Measurements from ENCODE around the gene TOR1AIP1. TPM values are rescaled to one million over a fixed set of nuclear protein-coding genes. Genes with fewer than 3 reads are reported as not detected.
A peak's percentile ranks its signal among the peaks of the same experiment; 100 is the strongest.
"Not testable (repeated sequence)": the region's sequence is repeated elsewhere in the genome, so short reads cannot be mapped to it uniquely, and the experiment has no call there.

Gene TOR1AIP1
- total and polyA plus RNA-seq, 10 donors = 16.2 to 71.3 (median 55.3) TPM

DNA sequence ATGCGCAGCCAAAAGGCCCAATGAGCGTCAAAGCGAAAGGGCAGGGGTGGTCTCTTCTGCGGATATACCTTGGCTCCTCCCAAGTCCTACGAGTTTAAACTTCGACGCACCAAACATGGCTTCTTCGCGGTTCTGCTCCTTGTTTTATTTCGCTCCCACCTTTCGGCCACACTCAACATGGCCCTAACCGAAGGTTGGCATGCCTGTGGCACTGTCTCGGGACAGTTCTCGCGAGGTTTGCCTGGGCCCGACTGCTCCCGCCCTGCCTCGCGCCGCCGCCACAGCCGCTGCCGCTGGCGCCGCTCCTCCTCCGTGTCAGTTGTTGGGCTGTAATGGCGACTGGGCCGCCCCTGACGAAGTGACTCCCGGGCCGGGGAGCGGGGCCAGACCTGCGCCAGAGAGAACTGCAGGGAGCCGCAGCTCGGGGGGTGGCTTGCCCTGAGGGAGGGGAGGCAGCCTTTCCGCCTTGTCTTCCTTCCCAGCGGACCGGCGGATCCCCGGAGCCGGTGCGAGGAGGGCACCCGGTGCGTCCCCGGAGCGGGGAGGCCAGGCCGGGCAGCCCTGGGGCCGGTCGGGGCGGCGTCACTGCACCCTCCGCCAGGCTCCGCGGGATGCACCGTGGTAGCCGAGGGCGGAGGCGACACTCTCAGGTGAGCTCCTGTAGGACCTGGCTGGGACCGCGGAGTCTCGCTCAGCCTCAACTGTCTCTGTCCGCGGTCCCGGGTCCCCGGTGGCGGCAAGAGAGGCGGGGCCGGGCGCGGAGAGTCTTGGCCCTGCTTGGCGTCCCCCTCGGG lies 72.6 kb downstream of the TOR1AIP1 start, which contains the start of gene CEP350:
TSS of gene CEP350 (plus strand) at position 318 of the 794 bp plus-strand sequence. CDS start 31,372 bp downstream, outside the sequence.
- intact Hi-C loops (cut with DNase I; ENCODE audit: low total_unique reads) = loop anchor here (5.0 kb wide), 1 partner anchor 67 kb away; no protein-coding TSS in a partner anchor
- 0 to 1% (median 0%) methylated on average over 40 to 72 of the region's 72 CpGs for WGBS, 5 donors
- peak; percentile 99 to 100 (median 100) for TF ChIP-seq POLR2AphosphoS5 (IDR thresholded peaks at IDR 0.05)
- TF ChIP-seq POLR2A (IDR thresholded peaks at IDR 0.05) = peak; percentile 14 to 82 (median 78)
- TF ChIP-seq CTCF (IDR thresholded peaks at IDR 0.05 in 8 of 11, conservative IDR thresholded peaks at IDR 0.05 in 3 of 11) = peak in 8 of 11 experiments; percentile 15 to 70 (median 50)

DNA sequence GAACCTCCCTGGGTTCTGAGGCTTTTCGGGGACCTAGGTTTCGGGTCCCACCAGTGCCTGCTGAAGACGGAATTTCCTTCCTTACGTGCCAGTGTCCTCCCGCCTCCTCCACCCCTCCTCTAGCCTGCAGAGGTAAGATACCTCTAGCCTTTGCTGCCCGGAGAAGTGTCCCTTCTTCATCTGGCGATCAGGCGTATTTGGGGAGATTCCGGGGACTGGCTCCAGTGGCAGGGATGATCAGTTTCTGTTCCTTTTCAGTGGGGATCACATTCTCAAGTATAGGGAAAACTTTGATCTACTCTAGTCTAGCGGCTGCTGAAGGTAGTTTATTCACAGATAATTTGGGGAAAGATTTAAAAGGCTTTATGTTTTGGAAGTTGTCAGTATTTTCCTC lies 73.2 kb downstream of the TOR1AIP1 start:
- peaks cover 18 to 83% (median 60%) of the 10 kb centered on the region in 6 donors for H3K4me1 ChIP-seq
- 0 to 2% (median 1%) methylated on average over 10 of the region's 10 CpGs for WGBS, 5 donors
- peak overlapping the region; percentile 62 to 95 (median 86) for H3K4me3 ChIP-seq
- H3K27ac ChIP-seq = peak overlapping the region; percentile 89 to 98 (median 97)
- no peaks in the 10 kb centered on the region for H3K9me3 ChIP-seq
- no peak for DNase-seq
- H3K36me3 ChIP-seq = no peaks in the 10 kb centered on the region
- no peaks in the 10 kb centered on the region for H3K27me3 ChIP-seq (replicated peaks in 1 of 7)
- intact Hi-C loops (cut with DNase I; ENCODE audit: low total_unique reads) = no loop called here
- peak in 1 of 3 donors; percentile 5 for TF ChIP-seq POLR2AphosphoS5 (IDR thresholded peaks at IDR 0.05)
- no peak for TF ChIP-seq CTCF (IDR thresholded peaks at IDR 0.05 in 8 of 11, conservative IDR thresholded peaks at IDR 0.05 in 3 of 11)
- TF ChIP-seq POLR2A (IDR thresholded peaks at IDR 0.05) = no peak

More for the DNA sequence above, 72.6 kb downstream of the TOR1AIP1 start, which contains the start of gene CEP350:
- peak; percentile 100 for DNase-seq
- Histone ChIP-seq H3K4me1 (peaks cover 18 to 77% (median 60%) of the 10 kb centered on the region in 6 donors), H3K27me3 (replicated peaks in 1 of 7) (no peaks in the 10 kb centered on the region), H3K9me3 (no peaks in the 10 kb centered on the region), H3K36me3 (no peaks in the 10 kb centered on the region), H3K4me3 (peak within 1 kb of the TSS; percentile 62 to 95 (median 86)), H3K27ac (peak within 1 kb of the TSS; percentile 89 to 98 (median 97))

GRCh38 chr1:179955731-179956130 lies 73.6 kb downstream of the TOR1AIP1 start:
- no peaks in the 10 kb centered on the region for H3K9me3 ChIP-seq
- peaks cover 18 to 86% (median 60%) of the 10 kb centered on the region in 6 donors for H3K4me1 ChIP-seq
- WGBS, 5 donors = 0 to 5% (median 3%) methylated on average over 3 of the region's 3 CpGs
- intact Hi-C loops (cut with DNase I; ENCODE audit: low total_unique reads) = no loop called here
- peak overlapping the region; percentile 62 to 95 (median 86) for H3K4me3 ChIP-seq
- no peaks in the 10 kb centered on the region for H3K27me3 ChIP-seq (replicated peaks in 1 of 7)
- no peaks in the 10 kb centered on the region for H3K36me3 ChIP-seq
- no peak for DNase-seq
- TF ChIP-seq POLR2AphosphoS5 (IDR thresholded peaks at IDR 0.05) (no peak), CTCF (IDR thresholded peaks at IDR 0.05 in 8 of 11, conservative IDR thresholded peaks at IDR 0.05 in 3 of 11) (peak in 1 of 11 experiments; percentile 17)
- H3K27ac ChIP-seq = peak overlapping the region in 6 of 8 donors; percentile 95 to 98 (median 98)

- no peak overlapping the region for H3K4me3 ChIP-seq
- H3K9me3 ChIP-seq = peaks cover 0 to 4% (median 0%) of the 10 kb centered on the region in 8 donors
- H3K36me3 ChIP-seq = peaks cover 0 to 14% (median 3%) of the 10 kb centered on the region in 6 donors
- H3K4me1 ChIP-seq = peaks cover 18 to 63% (median 41%) of the 10 kb centered on the region in 6 donors
- H3K27me3 ChIP-seq (replicated peaks in 1 of 7) = no peaks in the 10 kb centered on the region
- intact Hi-C loops (cut with DNase I; ENCODE audit: low total_unique reads) = no loop called here
- TF ChIP-seq POLR2AphosphoS5 (IDR thresholded peaks at IDR 0.05) (no peak), POLR2A (IDR thresholded peaks at IDR 0.05) (no peak), CTCF (IDR thresholded peaks at IDR 0.05 in 8 of 11, conservative IDR thresholded peaks at IDR 0.05 in 3 of 11) (no peak)
- WGBS, 5 donors = 91 to 96% (median 93%) methylated on average over 3 of the region's 3 CpGs
- DNase-seq = no peak
- no peak overlapping the region for H3K27ac ChIP-seq
These were observed 76.3 kb downstream of the TOR1AIP1 start for GRCh38 chr1:179958359-179958758.

DNA sequence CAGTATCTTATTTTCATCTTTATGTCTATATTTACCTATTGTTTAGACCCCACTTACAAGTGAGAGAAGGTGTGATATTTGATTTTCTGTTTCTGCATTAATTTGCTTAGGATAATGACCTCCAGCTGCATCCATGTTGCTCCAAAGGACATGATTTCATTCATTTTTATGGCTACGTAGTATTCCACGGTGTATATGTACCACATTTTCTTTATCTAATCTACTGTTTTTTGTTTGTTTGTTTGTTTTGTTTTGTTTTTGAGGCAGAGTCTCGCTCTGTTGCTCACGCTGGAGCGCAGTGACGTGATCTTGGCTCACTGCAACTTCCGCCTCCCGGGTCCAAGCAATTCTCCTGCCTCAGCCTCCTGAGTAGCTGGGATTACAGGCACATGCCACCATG lies 80.1 kb downstream of the TOR1AIP1 start:
- H3K4me3 ChIP-seq; intact Hi-C loops (cut with DNase I; ENCODE audit: low total_unique reads); H3K27me3 ChIP-seq (replicated peaks in 1 of 7); H3K27ac ChIP-seq; DNase-seq: not testable (repeated sequence)
- H3K9me3 ChIP-seq = peaks cover 0 to 18% (median 14%) of the 10 kb centered on the region in 8 donors
- H3K36me3 ChIP-seq = peaks cover 0 to 24% (median 3%) of the 10 kb centered on the region in 6 donors
- H3K4me1 ChIP-seq = peaks cover 13 to 54% (median 27%) of the 10 kb centered on the region in 6 donors
- 93 to 99% (median 98%) methylated on average over 8 of the region's 8 CpGs for WGBS, 5 donors
